AG10803 (cell line): ENCODE data around the gene ASXL1.

Source experiments
- DNase-seq: peaks from one replicate; pipeline ENCODE4 v3.0.0; 2010; ENCODE audit warnings: low read depth
- H3K4me3 ChIP-seq: 2 replicates; pipeline ENCODE4 v1.5.1; 2011; ENCODE audit warnings: mild to moderate bottlenecking, low read length, control low read depth
- TF ChIP-seq, protein P1 (sequence below): conservative IDR thresholded peaks from 2 replicates; pipeline ENCODE4 v1.5.1; 2011; ENCODE audit warnings: mild to moderate bottlenecking, low read length, control low read depth, inconsistent platforms

ASXL1 gene

DNA sequence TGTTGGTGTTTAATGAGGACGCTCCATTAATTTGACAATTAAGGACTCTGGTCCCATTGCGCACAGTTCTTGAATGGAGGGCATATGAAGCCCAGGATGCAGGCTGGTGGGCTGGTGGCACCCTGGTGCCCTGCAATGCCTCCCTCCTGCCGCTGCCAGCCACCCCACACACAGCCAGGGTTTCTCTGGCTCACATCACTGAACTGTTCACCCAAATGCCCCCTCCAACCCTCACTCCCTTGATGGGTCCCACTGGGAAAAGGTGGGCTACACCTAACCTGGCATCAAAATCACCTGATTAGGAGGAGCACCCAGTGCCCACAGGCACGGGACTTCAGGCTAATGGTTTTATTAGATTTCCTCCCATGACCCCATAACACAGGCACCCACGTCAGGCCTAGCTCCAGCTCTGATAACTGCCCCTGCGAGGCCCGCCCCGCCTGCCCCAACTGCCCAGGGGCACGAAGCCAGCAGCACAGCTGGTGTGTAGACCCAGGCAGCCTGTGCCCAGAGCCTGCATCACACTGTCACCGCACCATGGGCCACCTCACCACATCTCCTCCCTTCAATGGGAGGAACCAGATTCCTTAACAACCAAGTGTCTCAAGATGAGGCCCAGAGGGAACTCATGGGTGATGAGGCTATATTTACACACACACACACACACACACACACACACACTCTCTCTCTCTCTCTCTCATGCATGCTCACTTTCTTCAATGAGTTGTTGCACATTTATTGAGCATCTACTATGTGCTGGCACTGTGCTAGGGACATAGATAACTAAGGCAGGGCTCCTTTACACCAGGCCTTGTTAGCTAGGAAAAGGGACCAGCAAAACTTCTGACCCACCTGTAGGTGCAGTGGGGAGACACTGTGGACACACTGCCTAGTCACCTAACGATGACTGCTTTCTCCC lies 119.7 kb downstream of the ASXL1 start:
- TF ChIP-seq, protein P1, sequence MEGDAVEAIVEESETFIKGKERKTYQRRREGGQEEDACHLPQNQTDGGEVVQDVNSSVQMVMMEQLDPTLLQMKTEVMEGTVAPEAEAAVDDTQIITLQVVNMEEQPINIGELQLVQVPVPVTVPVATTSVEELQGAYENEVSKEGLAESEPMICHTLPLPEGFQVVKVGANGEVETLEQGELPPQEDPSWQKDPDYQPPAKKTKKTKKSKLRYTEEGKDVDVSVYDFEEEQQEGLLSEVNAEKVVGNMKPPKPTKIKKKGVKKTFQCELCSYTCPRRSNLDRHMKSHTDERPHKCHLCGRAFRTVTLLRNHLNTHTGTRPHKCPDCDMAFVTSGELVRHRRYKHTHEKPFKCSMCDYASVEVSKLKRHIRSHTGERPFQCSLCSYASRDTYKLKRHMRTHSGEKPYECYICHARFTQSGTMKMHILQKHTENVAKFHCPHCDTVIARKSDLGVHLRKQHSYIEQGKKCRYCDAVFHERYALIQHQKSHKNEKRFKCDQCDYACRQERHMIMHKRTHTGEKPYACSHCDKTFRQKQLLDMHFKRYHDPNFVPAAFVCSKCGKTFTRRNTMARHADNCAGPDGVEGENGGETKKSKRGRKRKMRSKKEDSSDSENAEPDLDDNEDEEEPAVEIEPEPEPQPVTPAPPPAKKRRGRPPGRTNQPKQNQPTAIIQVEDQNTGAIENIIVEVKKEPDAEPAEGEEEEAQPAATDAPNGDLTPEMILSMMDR: no peak
- no peak overlapping the region for H3K4me3 ChIP-seq
- peak; percentile 49 for DNase-seq

- H3K4me3 ChIP-seq: no peak overlapping the region
- no peak for DNase-seq
- TF ChIP-seq, protein P1: no peak
These were observed 120.4 kb downstream of the ASXL1 start for GRCh38 chr20:32478576-32478975.

GRCh38 chr20:32479012-32479411 lies 120.9 kb downstream of the ASXL1 start:
- H3K4me3 ChIP-seq: no peak overlapping the region
- TF ChIP-seq, protein P1: no peak
- no peak for DNase-seq

DNA sequence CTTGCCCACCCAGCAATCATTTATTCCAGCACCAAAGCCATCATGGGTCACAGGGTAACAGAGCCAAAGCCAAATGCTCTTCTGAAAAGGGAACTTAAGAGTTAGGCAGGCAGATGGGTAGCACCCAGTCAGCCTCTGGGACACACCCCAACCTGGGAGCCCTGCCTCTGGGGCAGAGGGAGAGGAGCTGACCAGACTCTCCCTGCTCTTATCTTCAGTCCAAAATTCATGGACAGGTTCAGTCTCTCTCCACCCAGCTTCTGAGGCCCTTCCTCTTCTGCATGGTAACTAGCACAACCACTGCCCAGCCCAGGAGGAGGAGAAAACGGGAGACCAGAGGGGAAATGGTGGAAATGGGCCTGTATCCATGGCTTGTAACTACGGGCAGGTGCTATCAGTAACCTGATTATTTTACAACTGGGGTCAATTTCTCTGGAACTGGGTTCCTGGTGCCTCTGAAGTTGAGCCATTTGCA lies 121.6 kb downstream of the ASXL1 start:
- H3K4me3 ChIP-seq: no peak overlapping the region
- TF ChIP-seq, protein P1: no peak
- no peak for DNase-seq

DNA sequence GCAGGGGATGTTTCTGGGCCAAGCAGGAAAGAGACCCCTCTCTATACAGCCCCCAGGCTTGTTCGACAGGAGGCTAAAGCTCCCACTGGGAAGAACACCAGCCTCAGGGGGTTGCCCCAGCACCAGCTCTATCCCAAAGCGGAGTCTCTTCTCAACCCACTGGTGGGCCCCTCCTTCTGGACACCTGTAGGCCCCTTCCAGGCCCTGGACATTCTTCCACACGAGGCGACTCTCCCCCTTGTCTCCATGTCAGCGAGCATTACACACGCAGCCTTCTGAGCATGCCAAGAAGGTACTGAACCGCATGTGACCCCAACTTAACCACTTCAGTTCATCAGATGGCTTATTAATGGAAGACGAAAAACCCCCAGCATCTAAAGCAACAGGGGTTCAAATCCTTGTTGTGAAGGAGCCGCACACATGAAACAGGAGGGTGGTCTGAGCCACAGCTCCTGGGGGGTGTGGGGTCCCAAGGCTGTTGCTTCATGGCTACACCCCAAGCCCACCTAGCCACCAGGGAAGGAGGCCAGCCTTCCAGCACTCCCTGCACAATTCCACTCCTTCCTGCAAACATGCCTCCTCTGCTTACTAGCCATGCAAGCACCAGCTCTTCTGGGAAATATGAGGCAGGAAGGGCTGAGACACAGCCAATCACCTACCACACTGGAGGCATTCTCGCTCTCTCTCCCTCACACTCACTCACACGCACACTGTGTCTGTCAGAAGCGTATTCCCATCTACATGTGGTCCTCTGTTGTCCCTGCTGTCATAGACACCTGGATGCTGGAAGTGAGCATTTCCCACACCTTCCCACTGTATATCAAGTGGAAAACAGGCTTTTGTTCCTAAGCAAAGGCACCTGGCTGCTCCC lies 122.5 kb downstream of the ASXL1 start:
- no peak for DNase-seq
- TF ChIP-seq, protein P1: no peak

GRCh38 chr20:32481311-32482142 lies 123.4 kb downstream of the ASXL1 start:
- no peak for DNase-seq
- peak overlapping the region; percentile 10; the same call in 1 of the 2 replicates for H3K4me3 ChIP-seq

More for the DNA sequence above, 122.5 kb downstream of the ASXL1 start:
- H3K4me3 ChIP-seq: no peak overlapping the region

More at GRCh38 chr20:32481311-32482142, 123.4 kb downstream of the ASXL1 start:
- TF ChIP-seq, protein P1: no peak
